GM18526 (cell line): ENCODE results near the gene TTC9B.

ENCODE experiments used
- POLR2A ChIP-seq: IDR thresholded peaks from 3 replicates; pipeline ENCODE4 v1.6.1; 2011; ENCODE audit not compliant: insufficient read length; ENCODE audit errors: extremely low read depth

The TTC9B gene

GRCh38 chr19:40184273-40184672 lies 33.9 kb downstream of the TTC9B start:
- TF ChIP-seq POLR2A: no peak

GRCh38 chr19:40178756-40179155 lies 39.4 kb downstream of the TTC9B start:
- TF ChIP-seq POLR2A: no peak

GRCh38 chr19:40177286-40178070 lies 40.7 kb downstream of the TTC9B start:
- TF ChIP-seq POLR2A: no peak

GRCh38 chr19:40175820-40176219 lies 42.4 kb downstream of the TTC9B start:
- TF ChIP-seq POLR2A: no peak

- TF ChIP-seq POLR2A: no peak
Measured at GRCh38 chr19:40174092-40174491, 44.1 kb downstream of the TTC9B start.
